ENCODE data around the gene ABLIM3.

ABLIM3 gene

DNA sequence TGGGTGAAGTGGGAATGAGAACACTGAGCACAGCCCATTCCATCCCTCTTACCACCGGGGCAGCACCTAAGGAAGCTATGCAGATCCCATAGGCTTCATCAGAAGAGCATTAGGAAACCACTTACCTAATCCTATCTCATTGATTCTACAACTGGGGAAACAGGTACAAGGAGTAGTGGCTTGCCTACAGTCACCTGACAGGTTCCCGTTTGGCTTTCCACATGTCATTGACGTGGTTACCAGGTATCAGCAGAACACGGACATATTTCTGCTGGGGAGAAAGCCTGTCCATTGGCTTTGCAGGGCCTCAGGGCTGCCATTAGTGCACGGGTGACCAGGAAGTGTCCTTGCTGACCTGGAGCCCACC, 141.7 kb downstream of the ABLIM3 start:
- TF ChIP-seq, protein P1, sequence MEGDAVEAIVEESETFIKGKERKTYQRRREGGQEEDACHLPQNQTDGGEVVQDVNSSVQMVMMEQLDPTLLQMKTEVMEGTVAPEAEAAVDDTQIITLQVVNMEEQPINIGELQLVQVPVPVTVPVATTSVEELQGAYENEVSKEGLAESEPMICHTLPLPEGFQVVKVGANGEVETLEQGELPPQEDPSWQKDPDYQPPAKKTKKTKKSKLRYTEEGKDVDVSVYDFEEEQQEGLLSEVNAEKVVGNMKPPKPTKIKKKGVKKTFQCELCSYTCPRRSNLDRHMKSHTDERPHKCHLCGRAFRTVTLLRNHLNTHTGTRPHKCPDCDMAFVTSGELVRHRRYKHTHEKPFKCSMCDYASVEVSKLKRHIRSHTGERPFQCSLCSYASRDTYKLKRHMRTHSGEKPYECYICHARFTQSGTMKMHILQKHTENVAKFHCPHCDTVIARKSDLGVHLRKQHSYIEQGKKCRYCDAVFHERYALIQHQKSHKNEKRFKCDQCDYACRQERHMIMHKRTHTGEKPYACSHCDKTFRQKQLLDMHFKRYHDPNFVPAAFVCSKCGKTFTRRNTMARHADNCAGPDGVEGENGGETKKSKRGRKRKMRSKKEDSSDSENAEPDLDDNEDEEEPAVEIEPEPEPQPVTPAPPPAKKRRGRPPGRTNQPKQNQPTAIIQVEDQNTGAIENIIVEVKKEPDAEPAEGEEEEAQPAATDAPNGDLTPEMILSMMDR (IDR thresholded peaks at IDR 0.05; ENCODE audit: control extremely low read depth, extremely low read depth, low read depth, missing control alignments) = no peak
- no peak for DNase-seq (ENCODE audit: extremely low spot score)
- CTCF ChIA-PET = no interaction called here
- POLR2A ChIA-PET = no interaction called here

DNA sequence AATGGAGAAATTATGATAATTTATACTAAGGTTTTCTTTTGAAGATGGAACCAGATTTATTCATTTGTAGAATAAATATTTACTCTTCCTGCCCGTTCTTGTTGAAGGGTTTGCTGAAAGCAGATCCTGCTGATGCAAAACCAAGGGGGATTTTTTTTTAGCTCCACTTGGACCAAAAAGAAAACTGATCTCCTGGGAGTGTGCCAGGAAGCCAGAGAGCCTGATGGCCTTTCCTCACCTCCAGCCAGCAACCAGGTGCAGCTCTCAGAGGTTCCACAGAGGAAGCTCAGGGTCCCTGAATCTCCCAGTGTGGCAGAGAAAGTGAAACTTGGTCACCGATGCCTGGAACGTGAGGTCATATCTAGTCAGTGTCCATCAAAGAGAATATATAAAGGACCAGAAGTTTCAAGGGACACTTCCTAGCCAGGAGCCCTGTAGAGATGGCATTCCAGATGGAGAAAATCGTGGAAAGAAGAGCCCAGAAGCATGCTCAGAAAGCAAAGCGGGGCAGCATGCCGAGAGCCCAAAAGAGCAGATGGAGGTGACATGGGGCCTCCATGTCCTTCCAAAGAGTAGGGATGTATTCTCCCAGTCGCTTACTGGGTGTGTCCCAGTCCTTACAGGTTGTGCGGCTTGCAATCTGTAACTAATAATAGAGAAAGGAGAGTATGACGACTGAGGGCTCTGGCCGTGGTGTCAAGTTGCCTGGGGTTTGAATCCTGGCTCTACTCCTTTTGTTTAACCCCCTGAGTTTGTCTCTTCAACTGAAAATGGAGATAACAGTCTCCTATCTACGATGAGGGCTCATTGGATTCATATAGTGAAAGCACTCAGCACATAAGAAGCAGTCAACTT, 142.6 kb downstream of the ABLIM3 start:
- ChIA-PET POLR2A (no interaction called here), CTCF (no interaction called here)
- TF ChIP-seq, protein P1 (IDR thresholded peaks at IDR 0.05; ENCODE audit: control extremely low read depth, extremely low read depth, low read depth, missing control alignments) = no peak
- no peak for DNase-seq (ENCODE audit: extremely low spot score)

DNA sequence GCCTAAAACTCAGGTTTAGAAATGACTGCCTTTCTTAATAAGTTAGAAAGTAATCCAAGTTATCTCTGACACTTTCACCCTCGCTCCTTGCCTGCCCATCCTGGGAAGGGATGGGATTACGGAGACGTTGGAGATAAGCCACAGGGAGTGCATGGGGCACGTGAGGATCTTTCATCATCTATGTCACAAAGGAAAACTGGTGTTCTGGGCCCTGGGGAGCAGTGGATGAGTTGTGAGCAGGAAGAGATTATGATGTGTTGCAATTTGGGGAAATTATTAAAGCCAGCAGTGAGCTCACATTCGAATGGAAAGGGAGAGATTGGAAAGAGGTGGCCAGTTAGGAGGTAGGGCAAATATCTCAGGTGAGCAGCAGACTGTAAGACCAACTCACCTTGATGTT, 143.2 kb downstream of the ABLIM3 start:
- no peak for DNase-seq (ENCODE audit: extremely low spot score)
- CTCF ChIA-PET = no interaction called here
- POLR2A ChIA-PET = no interaction called here
- TF ChIP-seq, protein P1 (IDR thresholded peaks at IDR 0.05; ENCODE audit: control extremely low read depth, extremely low read depth, low read depth, missing control alignments) = no peak

- POLR2A ChIA-PET = no interaction called here
- CTCF ChIA-PET = no interaction called here
Measured at GRCh38 chr5:149285153-149285552, 143.9 kb downstream of the ABLIM3 start.

DNA sequence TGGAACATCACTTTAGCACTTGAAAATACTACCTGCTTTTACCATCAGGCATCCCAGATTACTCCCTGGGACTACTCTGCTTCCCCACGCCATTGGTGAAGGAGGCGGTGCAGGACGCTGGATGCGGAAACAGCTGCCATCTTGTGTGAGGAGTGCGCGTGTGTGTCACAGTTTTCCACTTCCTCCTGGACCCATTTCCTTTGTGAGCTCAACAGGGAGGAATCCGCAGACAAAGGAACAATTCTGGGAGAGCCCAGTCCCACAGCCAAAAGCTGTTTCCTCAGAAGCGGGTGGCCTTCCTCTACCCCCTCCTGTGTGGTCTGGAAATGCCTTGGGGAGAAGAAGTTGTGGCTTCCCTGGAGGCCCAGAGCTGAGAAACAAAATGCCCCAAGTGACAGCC, 147.1 kb downstream of the ABLIM3 start:
- DNase-seq (ENCODE audit: extremely low spot score) = no peak
- ChIA-PET POLR2A (no interaction called here), CTCF (no interaction called here)
- TF ChIP-seq, protein P1 (IDR thresholded peaks at IDR 0.05; ENCODE audit: control extremely low read depth, extremely low read depth, low read depth, missing control alignments) = no peak

More at GRCh38 chr5:149285153-149285552, 143.9 kb downstream of the ABLIM3 start:
- no peak for DNase-seq (ENCODE audit: extremely low spot score)
- TF ChIP-seq, protein P1 (IDR thresholded peaks at IDR 0.05; ENCODE audit: control extremely low read depth, extremely low read depth, low read depth, missing control alignments) = no peak

- POLR2A ChIA-PET = no interaction called here
- DNase-seq (ENCODE audit: extremely low spot score) = no peak
- TF ChIP-seq, protein P1 (IDR thresholded peaks at IDR 0.05; ENCODE audit: control extremely low read depth, extremely low read depth, low read depth, missing control alignments) = no peak
- CTCF ChIA-PET = no interaction called here
Measured at GRCh38 chr5:149289301-149289700, 148.0 kb downstream of the ABLIM3 start.

All from GM10248 (cell line).